Ovary (tissue), 9 donors: ENCODE measurements around the gene GRK7. TPM values are rescaled to one million over a fixed set of nuclear protein-coding genes. Genes with fewer than 3 reads are reported as not detected.

Experiments
- DNase-seq, 5 donors: peaks; one replicate each; pipeline ENCODE4 v3.0.0-alpha.2; 2019 to 2020
- H3K27ac ChIP-seq, 2 donors: fragments of 200-600 bp; one replicate each; pipeline versions ENCODE4 v1.5.1 to v1.8.0; 2019 to 2022
- H3K27me3 ChIP-seq: fragments of 200-600 bp; one replicate; pipeline ENCODE4 v1.8.0; 2022
- H3K36me3 ChIP-seq: fragments of 200-600 bp; sonication (generic); one replicate; pipeline ENCODE4 v1.5.1; 2019
- H3K4me1 ChIP-seq: one replicate; pipeline ENCODE4 v1.8.1; 2013; ENCODE audit warnings: mild to moderate bottlenecking, moderate library complexity; ENCODE audit not compliant: insufficient read depth
- H3K4me3 ChIP-seq: fragments of 200-600 bp; sonication (generic); one replicate; pipeline ENCODE4 v1.5.1; 2017
- H3K9me3 ChIP-seq, 2 donors: fragments of 200-600 bp in 1 of 2; sonication (generic) in 1 of 2; one replicate each; pipeline versions ENCODE4 v1.5.1 to v1.8.1; 2013 to 2019; ENCODE audit warnings: mild to moderate bottlenecking in 1 of 2, moderate library complexity in 1 of 2
- CTCF ChIP-seq, 3 donors: fragments of 450-650 bp in 2 of 3; fragments of 200-600 bp in 1 of 3; IDR thresholded peaks; one replicate each; pipeline versions ENCODE4 v1.5.1 to v1.8.0; 2016 to 2022; ENCODE audit warnings: antibody characterized with exemption in 3 of 3, mild to moderate bottlenecking in 1 of 3
- EP300 ChIP-seq: sonication (generic); formaldehyde crosslinking; IDR thresholded peaks from one replicate; pipeline ENCODE4 v1.6.1; 2017; ENCODE audit warnings: antibody characterized with exemption
- POLR2A ChIP-seq: fragments of 450-650 bp; IDR thresholded peaks from one replicate; pipeline ENCODE4 v1.6.1; 2017; ENCODE audit warnings: antibody characterized with exemption, mild to moderate bottlenecking, moderate library complexity
- WGBS, 3 donors: extraction: QIAGEN DNeasy Blood & Tissue Kit in 1 of 3; methylation state at CpG; one replicate each; pipeline versions ENCODE4 v1.1.5 to v1.1.7; 2013 to 2017; 5-methylcytosine and 5-hydroxymethylcytosine counted together
- intact Hi-C, 4 donors: fragments of 100-400 bp; cut with DNase I; formaldehyde crosslinking; loops; one replicate each; pipeline versions ENCODE4 v1.11.0 to v1.15.1; 2022 to 2023
- polyA plus RNA-seq, 2 donors: library from polyadenylated mRNA; stranded (reverse); fragments of 200-250 nt in 1 of 2; fragments of 350-450 nt in 1 of 2; fragmentation: Illumina TruSeq in 1 of 2; extraction: RNeasy Lipid Tissue Mini Kit (QIAGEN cat#74804) in 1 of 2; gene quantifications; one replicate each; pipeline ENCODE4 v1.2.3, GENCODE V29; 2013 to 2014
- total RNA-seq, 7 donors: library from RNA; depleted of rRNA in 2 of 7; stranded (reverse); fragments of >200 nt in 2 of 7; fragmentation: NEBNext Ultra II Directional in 3 of 7; extraction: Animal tissue kit (Norgen Biotek cat#: 25700) in 3 of 7; gene quantifications; one replicate each; pipeline versions ENCODE4 v1.1.0 to v1.2.4, GENCODE V29; 2016 to 2023
- donor health status: DM: no; HTN: no; CAD: no; lungs with moderate emphysema.
- donor health status: DM: no; HTN: no; CAD: no.
- donor health status: Bipolar disorder and iron deficiency.
- donor health status: DM: yes; HTN: yes; CAD: no.
- donor health status: DM: no; HTN: no; CAD: no.
- donor health status: DM: yes; HTN: yes; CAD: no.

The GRK7 gene
- total and polyA plus RNA-seq, 9 donors, result 0.02 to 0.13 (median 0.10) TPM; not detected in 5

GRCh38 chr3:141776885-141777284, 13.7 kb downstream of the GRK7 start:
- Histone ChIP-seq H3K4me3 (no peak overlapping the region), H3K27ac (no peak overlapping the region), H3K27me3 (no peaks in the 10 kb centered on the region), H3K9me3 (no peaks in the 10 kb centered on the region), H3K36me3 (no peaks in the 10 kb centered on the region), H3K4me1 (no peaks in the 10 kb centered on the region)
- intact Hi-C loops, result no loop called here
- 85 to 86% (median 85%) methylated on average over 15 of the region's 15 CpGs for WGBS, 3 donors
- TF ChIP-seq CTCF (IDR thresholded peaks at IDR 0.05) (no peak), POLR2A (no peak), EP300 (no peak)
- DNase-seq, result no peak

- Histone ChIP-seq H3K4me3 (no peak overlapping the region), H3K27me3 (no peaks in the 10 kb centered on the region), H3K4me1 (no peaks in the 10 kb centered on the region), H3K27ac (no peak overlapping the region), H3K36me3 (no peaks in the 10 kb centered on the region), H3K9me3 (no peaks in the 10 kb centered on the region)
- intact Hi-C loops, result no loop called here
- 91 to 92% (median 92%) methylated on average over 42 of the region's 42 CpGs for WGBS, 3 donors
- no peak for DNase-seq
- TF ChIP-seq CTCF (IDR thresholded peaks at IDR 0.05) (no peak), EP300 (no peak), POLR2A (no peak)
These were observed 15.0 kb downstream of the GRK7 start for GRCh38 chr3:141777957-141778813.

- intact Hi-C loops, result no loop called here
- Histone ChIP-seq H3K27ac (no peak overlapping the region), H3K4me1 (no peaks in the 10 kb centered on the region), H3K36me3 (no peaks in the 10 kb centered on the region), H3K9me3 (no peaks in the 10 kb centered on the region), H3K4me3 (no peak overlapping the region), H3K27me3 (no peaks in the 10 kb centered on the region)
- no peak for DNase-seq
- no peak for TF ChIP-seq CTCF (IDR thresholded peaks at IDR 0.05)
- no peak for TF ChIP-seq POLR2A
- no peak for TF ChIP-seq EP300
- WGBS, 3 donors, result 88 to 98% (median 88%) methylated on average over 1 of the region's 1 CpG
These were observed 16.5 kb downstream of the GRK7 start for GRCh38 chr3:141779667-141780066.

GRCh38 chr3:141782386-141782932, 19.3 kb downstream of the GRK7 start:
- Histone ChIP-seq H3K4me3 (no peak overlapping the region), H3K27ac (no peak overlapping the region), H3K36me3 (no peaks in the 10 kb centered on the region), H3K9me3 (no peaks in the 10 kb centered on the region), H3K4me1 (no peaks in the 10 kb centered on the region), H3K27me3 (no peaks in the 10 kb centered on the region)
- DNase-seq, result no peak
- intact Hi-C loops, result no loop called here
- WGBS, 3 donors, result 36 to 55% (median 54%) methylated on average over 4 of the region's 4 CpGs
- TF ChIP-seq EP300 (no peak), CTCF (IDR thresholded peaks at IDR 0.05) (no peak), POLR2A (no peak)
